Smooth muscle cell of the brain vasculature (primary cell): ENCODE measurements around the gene MYADML2.
A peak's percentile ranks its signal among the peaks of the same experiment; 100 is the strongest.
"Not testable (repeated sequence)": the region's sequence is repeated elsewhere in the genome, so short reads cannot be mapped to it uniquely, and the experiment has no call there.

Source experiments
- DNase-seq: peaks from one replicate; pipeline ENCODE4 v3.0.0-alpha.2; 2012; ENCODE audit warnings: low read depth, low spot score

MYADML2 gene

GRCh38 chr17:81926451-81927151 lies 20.4 kb downstream of the MYADML2 start:
- peak; percentile 47 for DNase-seq

- DNase-seq: no peak
Measured at GRCh38 chr17:81925860-81926450, 21.1 kb downstream of the MYADML2 start.

DNA sequence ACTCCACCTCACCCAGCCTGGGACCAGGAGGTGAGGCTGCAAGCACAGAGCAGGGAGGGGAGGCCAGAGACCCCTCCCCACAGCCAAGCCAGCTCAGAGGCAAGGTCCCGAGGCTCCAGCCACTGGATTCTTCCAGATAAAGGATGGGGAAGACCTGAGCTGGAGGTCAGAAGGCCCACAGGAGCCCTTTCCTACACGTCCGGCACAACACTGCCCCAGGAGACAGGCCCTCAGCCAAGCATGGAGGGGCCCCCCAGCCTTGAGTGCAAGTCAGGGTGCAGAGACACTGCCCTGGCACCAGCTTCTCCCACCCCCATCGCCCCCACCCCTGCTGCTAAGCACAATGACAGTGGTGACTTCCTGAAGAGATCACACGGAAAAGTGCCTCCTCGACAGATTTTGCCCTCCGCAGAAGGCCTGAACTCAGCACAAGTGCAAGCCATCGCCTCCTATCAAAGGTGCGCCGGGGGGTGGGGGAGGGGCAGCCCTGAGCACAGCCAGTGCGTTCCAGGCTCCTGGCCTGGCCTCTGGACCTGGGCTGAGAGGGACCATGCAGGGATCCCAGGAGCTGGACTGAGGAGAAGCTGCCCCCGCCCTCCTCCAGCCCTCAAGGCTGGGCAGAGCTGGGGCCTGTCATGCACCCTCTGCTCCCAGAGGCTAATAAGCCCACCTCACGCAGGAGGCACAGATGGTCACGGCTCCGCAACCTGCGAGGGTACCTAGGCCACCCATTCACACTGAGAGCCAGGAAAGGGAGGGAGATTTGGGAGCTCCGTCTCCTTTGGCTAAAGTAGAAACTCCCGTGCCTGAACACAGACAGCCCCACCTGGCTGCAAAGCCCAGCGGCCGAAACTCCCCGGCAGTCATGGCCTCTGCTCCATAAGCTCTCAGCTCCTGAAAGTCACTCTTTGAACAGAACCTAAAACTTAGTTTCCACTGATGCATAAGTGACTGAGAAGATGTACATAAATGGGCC lies 22.2 kb downstream of the MYADML2 start:
- no peak for DNase-seq

- no peak for DNase-seq
Measured at GRCh38 chr17:81923302-81924260, 23.5 kb downstream of the MYADML2 start.

DNA sequence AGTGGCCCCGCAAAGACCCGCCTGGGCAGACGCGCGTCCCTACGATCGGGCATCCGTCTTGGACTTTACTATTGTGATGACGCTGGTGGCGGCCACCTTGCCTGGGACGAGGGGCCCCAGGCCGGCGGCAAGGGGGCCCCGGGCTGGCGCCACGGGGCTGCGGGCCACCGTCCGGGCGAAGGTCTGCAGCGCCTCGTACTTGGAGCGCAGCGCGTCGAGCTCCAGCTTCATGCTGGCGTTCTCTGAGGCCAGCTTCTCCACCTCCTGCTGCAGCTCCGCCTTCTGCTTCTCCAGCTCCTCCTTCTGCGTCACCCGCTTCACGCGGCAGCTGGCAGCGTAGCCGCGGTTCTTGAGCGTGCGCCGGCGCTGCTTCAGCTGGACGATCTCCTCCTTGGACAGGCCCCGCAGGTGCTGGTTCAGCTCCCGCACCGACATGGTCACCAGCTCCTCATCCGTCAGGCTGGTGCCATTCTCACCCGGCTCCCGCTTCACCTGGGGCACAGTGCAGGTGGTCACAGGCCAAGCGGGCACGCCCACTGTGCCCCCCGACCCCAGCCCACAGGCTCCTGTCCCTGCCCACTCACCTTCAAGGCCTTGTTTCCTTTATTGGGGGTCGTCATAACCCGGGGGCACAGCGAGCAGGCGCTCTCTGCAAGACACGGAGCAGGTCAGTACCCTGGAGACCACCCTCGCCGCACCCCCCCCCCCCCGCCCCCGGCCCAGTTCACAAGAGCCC lies 24.3 kb downstream of the MYADML2 start:
- DNase-seq: no peak

DNA sequence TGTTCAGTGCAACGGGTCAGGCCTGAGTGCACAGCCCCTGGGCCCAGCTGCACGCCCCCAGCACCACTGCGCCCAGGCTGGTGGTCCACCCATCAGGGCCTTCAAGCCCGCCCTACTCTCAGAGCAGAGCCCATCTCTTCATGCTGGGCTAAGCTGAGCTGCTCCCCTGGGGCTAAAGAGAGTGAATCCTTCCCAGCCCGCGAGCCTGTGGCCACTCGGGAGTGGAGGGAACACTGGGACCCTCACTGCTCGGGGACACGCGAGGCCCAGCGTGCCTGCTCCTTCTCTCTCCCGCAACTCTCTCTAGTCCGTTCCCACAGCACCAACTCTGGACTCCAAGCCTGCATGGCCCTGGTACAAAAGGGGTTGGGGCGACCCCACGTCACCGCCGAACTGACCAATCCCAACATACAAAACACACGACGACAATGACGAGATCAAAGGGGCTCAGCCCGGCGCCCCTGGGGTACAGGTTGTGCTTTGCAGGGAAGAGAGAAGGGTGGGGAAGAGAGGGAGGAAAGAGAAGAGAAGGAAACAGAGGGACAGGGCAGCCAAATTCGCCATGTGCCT lies 25.0 kb downstream of the MYADML2 start:
- no peak for DNase-seq

DNA sequence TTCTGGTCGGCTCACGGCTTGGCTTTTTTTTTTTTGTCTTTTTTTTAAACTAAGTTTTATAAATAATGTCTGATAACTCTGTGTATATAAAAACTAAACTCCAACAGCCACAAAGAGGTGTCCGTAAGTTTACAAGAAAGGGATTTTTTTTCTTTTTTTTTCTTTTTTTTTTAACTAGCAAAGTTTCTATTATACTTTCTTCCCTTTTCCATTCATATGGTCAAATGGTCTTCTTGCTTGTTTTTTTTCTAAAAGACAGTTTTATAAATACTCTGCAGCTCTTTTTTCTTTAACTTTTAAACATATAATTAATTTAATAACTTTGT lies 25.5 kb downstream of the MYADML2 start:
- DNase-seq: no peak

DNA sequence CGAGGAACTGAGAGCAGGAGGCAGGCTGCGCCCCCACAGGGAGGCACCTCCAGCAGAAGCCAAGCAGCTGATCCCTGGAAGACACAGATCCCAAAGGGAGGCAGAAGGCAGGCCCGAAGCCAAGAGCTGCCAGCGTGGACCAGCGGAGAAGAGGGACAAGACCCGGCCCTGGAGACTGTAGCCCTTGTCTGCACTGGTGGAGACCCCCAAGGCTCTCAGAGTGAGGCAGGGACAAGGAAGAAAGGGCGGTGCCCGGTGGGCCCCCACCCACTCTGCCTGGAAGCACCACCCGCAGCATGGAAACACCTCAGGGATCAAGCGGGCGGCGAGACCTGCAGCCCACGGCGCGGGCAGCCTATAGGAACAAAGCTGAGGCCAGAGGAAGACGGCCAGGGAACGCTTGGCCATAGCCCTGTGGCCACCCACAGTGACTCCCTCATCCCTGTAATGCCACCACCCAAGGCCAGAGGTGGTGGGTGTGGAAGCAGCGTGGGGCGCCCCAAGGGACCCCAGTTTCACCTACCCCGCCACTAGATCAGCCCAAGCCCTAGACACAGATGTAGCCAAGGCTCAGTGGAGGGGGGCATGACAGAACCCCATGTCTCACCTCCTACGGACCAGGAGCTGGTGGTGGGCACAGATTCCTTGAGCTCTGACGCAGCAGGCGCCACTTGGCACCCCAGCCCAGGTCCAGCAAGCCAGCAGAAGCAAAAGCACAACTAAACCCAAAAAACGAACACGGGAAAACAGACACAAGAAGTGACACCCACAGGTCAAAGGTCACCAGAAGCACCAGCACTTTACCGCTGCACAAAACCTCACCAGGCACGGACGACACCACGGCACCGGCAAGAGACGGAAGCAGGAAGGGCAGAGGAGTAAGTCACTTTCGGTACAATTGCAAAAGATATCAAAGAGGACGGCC lies 26.2 kb downstream of the MYADML2 start:
- DNase-seq: no peak

GRCh38 chr17:81918832-81919545 lies 28.0 kb downstream of the MYADML2 start:
- DNase-seq: no peak

GRCh38 chr17:81918333-81918669 lies 28.7 kb downstream of the MYADML2 start:
- DNase-seq: not testable (repeated sequence)

DNA sequence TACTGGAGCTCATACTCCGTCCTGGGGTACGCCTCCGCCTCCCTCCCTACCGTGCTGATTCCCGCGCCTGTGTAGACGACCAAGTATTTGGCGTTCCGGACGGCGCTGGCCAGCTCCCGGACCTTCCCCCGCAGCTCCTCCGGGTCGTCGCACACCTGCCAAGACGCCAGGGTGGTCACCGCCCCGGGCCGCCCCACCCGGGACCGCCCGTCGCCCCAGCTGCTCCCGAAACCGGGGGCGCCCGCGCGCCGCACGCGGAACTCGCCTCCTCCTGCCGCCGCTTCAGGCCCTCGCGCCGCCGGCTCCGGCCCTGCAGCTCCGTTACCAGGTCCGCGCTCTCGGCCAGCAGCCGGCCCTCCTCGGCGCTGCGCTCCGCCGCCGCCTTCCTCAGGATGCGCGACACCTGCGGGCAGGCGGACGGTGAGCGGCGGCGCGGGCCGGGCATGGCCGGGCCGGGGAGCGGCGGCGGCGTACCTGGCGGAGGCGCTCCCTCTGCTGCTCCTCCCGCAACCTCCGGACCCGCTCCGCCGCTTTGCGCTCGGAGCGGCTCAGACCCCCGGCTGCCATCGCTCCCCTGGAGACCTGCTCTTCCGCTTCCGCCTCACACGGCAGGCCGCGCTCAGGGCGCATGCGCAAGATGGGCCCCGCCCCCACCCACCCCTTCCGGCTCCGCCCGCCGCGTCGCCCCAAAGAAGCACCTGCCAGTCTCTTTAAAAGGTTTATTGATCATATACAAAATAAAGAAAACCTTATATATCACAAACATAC lies 29.3 kb downstream of the MYADML2 start, which contains the start of gene SIRT7:
TSS of gene SIRT7 (minus strand) at position 612 of the 768 bp plus-strand sequence. CDS start at position 567, 45 bp downstream.
- no peak for DNase-seq

DNA sequence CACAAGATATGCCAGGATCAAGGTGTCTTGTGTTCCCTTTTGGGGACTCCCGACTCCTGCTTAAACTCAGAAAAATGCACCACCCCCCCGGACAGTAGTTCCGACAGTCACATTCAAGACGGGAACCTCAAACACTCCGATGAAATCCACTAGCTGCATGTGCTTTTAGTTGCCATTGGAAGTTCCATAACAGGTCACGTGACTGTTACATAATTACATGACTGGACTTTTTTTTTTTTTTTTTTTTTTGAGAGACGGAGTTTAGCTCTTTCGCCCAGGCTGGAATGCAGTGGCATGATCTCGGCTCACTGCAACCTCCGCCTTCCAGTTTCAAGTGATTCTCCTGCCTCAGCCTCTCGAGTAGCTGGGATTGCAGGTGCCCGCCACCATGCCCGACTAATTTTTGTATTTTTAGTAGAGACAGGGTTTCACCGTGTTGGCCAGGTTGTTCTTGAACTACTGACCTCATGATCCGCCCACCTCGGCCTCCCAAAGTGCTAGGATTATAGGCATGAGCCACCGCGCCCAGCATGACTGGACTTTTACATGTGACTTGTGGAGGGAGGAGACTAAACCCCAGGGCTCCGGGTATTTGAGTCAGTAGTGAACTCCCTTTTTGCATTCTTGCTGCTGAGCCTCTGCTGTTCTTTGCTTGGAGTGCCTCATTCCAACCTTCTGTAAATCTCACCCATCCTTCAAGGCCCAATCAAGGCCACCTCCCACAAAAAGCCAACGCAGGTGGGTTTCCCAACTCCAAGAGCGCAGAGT lies 30.6 kb downstream of the MYADML2 start:
- no peak for DNase-seq

GRCh38 chr17:81915331-81915730 lies 31.7 kb downstream of the MYADML2 start:
- no peak for DNase-seq

- DNase-seq: no peak
Measured at GRCh38 chr17:81914103-81914850, 32.8 kb downstream of the MYADML2 start.

- no peak for DNase-seq
Measured at GRCh38 chr17:81913394-81914102, 33.5 kb downstream of the MYADML2 start.
